ENCODE measurements around the gene DEFB116. TPM values are rescaled to one million over a fixed set of nuclear protein-coding genes. Genes with fewer than 3 reads are reported as not detected.
"Not testable (repeated sequence)": the region's sequence is repeated elsewhere in the genome, so short reads cannot be mapped to it uniquely, and the experiment has no call there.

DEFB116 gene
- total and polyA plus RNA-seq, 2 donors (not counting 1 experiment from before 2014, with no cell fraction given), result not detected

- no peak overlapping the region for H3K4me3 Mint-ChIP-seq
- Histone ChIP-seq H4K20me1 (ENCODE audit: control insufficient read depth, insufficient read depth, low read length, poor library complexity, severe bottlenecking) (no peaks in the 10 kb centered on the region), H3K4me3 (ENCODE audit: control extremely low read depth in 1 of 5, extremely low read depth in 1 of 5, insufficient read depth in 1 of 5, low read depth in 2 of 5, low read length in 4 of 5) (no peak overlapping the region), H3K9ac (ENCODE audit: low read length) (no peak overlapping the region), H3K27me3 (replicated peaks in 1 of 4; ENCODE audit: control extremely low read depth in 1 of 4, control insufficient read depth in 3 of 4, insufficient read depth in 4 of 4, low read length in 3 of 4) (no peaks in the 10 kb centered on the region), H2AFZ (ENCODE audit: insufficient read depth, low read depth, low read length, poor library complexity, severe bottlenecking) (no peak overlapping the region), H3K4me2 (replicated peaks; ENCODE audit: low read depth, low read length, poor library complexity, severe bottlenecking) (no peak overlapping the region), H3K4me1 (ENCODE audit: control insufficient read depth in 2 of 2, insufficient read depth in 2 of 2, low read length in 2 of 2) (no peaks in the 10 kb centered on the region), H3K79me2 (ENCODE audit: control insufficient read depth, insufficient read depth, low read length) (no peaks in the 10 kb centered on the region), H3K36me3 (replicated peaks in 1 of 2; ENCODE audit: control extremely low read depth in 1 of 2, control insufficient read depth in 1 of 2, extremely low read depth in 1 of 2, insufficient read depth in 2 of 2, low read length in 1 of 2) (no peaks in the 10 kb centered on the region), H3K27ac (ENCODE audit: low read length in 2 of 2) (no peak overlapping the region), H3K9me3 (ENCODE audit: control extremely low read depth in 1 of 3, control insufficient read depth in 2 of 3, insufficient read depth in 1 of 3, low read length in 2 of 3) (peaks cover 2 to 12% (median 5%) of the 10 kb centered on the region in 3 donors)
- no peak for DNase-seq
- ChIA-PET CTCF (no interaction called here), POLR2A (no interaction called here)
- no CpG with 5 or more reads among the region's 3 CpGs for WGBS (ENCODE audit: insufficient coverage)
- peaks cover 23% of the 10 kb centered on the region for H3K9me3 Mint-ChIP-seq (ENCODE audit: insufficient read depth)
- H3K4me1 Mint-ChIP-seq, result no peaks in the 10 kb centered on the region
- intact Hi-C loops (cut with micrococcal nuclease), result no loop called here
- no peak for ATAC-seq (ENCODE audit: low read depth)
- TF ChIP-seq EZH2 (IDR thresholded peaks at IDR 0.05; ENCODE audit: borderline replicate concordance, insufficient read depth, low read depth, low read length, poor library complexity, severe bottlenecking), result no peak
- TF ChIP-seq, protein P1, sequence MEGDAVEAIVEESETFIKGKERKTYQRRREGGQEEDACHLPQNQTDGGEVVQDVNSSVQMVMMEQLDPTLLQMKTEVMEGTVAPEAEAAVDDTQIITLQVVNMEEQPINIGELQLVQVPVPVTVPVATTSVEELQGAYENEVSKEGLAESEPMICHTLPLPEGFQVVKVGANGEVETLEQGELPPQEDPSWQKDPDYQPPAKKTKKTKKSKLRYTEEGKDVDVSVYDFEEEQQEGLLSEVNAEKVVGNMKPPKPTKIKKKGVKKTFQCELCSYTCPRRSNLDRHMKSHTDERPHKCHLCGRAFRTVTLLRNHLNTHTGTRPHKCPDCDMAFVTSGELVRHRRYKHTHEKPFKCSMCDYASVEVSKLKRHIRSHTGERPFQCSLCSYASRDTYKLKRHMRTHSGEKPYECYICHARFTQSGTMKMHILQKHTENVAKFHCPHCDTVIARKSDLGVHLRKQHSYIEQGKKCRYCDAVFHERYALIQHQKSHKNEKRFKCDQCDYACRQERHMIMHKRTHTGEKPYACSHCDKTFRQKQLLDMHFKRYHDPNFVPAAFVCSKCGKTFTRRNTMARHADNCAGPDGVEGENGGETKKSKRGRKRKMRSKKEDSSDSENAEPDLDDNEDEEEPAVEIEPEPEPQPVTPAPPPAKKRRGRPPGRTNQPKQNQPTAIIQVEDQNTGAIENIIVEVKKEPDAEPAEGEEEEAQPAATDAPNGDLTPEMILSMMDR (IDR thresholded peaks at IDR 0.05), result no peak
- no peak overlapping the region for H3K27ac Mint-ChIP-seq
- H3K27me3 Mint-ChIP-seq, result no peaks in the 10 kb centered on the region
Measured at GRCh38 chr20:31322504-31322903, 14.1 kb upstream of the DEFB116 start.

DNA sequence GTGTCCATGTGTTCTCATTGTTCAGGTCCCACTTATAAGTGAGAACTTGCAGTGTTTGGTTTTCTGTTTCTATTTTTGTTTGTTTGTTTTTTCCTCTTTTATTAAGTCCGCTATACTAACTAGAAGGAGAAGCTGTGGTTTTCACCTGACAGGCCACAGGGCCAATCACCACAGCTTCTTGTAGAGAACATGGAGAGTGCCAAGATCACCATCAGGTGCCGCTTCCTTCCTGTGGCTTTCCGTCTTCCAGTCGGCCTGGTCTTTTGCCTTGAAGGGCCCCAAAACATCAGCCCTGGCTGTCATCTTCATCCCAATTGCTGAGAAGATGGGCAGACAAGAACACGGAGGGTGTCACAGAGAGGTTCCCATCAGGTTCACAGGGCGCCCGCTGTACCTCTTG lies 23.4 kb downstream of the DEFB116 start:
- POLR2A ChIA-PET, result not testable (repeated sequence)

More for the DNA sequence above, 23.4 kb downstream of the DEFB116 start:
- H3K27ac ChIP-seq (ENCODE audit: low read length in 2 of 2); H3K27me3 ChIP-seq (replicated peaks in 1 of 4; ENCODE audit: control extremely low read depth in 1 of 4, control insufficient read depth in 3 of 4, insufficient read depth in 4 of 4, low read length in 3 of 4); H2AFZ ChIP-seq (ENCODE audit: insufficient read depth, low read depth, low read length, poor library complexity, severe bottlenecking); H3K9ac ChIP-seq (ENCODE audit: low read length); DNase-seq; H4K20me1 ChIP-seq (ENCODE audit: control insufficient read depth, insufficient read depth, low read length, poor library complexity, severe bottlenecking); H3K4me2 ChIP-seq (replicated peaks; ENCODE audit: low read depth, low read length, poor library complexity, severe bottlenecking); ATAC-seq (ENCODE audit: low read depth); H3K27me3 Mint-ChIP-seq; H3K4me1 ChIP-seq (ENCODE audit: control insufficient read depth in 2 of 2, insufficient read depth in 2 of 2, low read length in 2 of 2); H3K27ac Mint-ChIP-seq; H3K79me2 ChIP-seq (ENCODE audit: control insufficient read depth, insufficient read depth, low read length); H3K4me3 Mint-ChIP-seq; H3K4me3 ChIP-seq (ENCODE audit: control extremely low read depth in 1 of 5, extremely low read depth in 1 of 5, insufficient read depth in 1 of 5, low read depth in 2 of 5, low read length in 4 of 5); CTCF ChIA-PET; intact Hi-C loops (cut with micrococcal nuclease); H3K36me3 ChIP-seq (replicated peaks in 1 of 2; ENCODE audit: control extremely low read depth in 1 of 2, control insufficient read depth in 1 of 2, extremely low read depth in 1 of 2, insufficient read depth in 2 of 2, low read length in 1 of 2); H3K4me1 Mint-ChIP-seq: not testable (repeated sequence)
- WGBS (ENCODE audit: insufficient coverage), result 73% methylated on average over 6 of the region's 7 CpGs
- H3K9me3 ChIP-seq (ENCODE audit: control extremely low read depth in 1 of 3, control insufficient read depth in 2 of 3, insufficient read depth in 1 of 3, low read length in 2 of 3), result peaks cover 0 to 15% (median 2%) of the 10 kb centered on the region in 3 donors
- H3K9me3 Mint-ChIP-seq (ENCODE audit: insufficient read depth), result peaks cover 13% of the 10 kb centered on the region

All from B cell (primary cell).